ENCODE data around the gene PRR3. TPM values are rescaled to one million over a fixed set of nuclear protein-coding genes. Genes with fewer than 3 reads are reported as not detected.

Gene PRR3
- total RNA-seq, 2 donors from 2014 or later, result 6.9 to 10.4 TPM

- H3K9me3 ChIP-seq, result no peaks in the 10 kb centered on the region
- 89 to 90% methylated on average over 22 to 33 of the region's 39 CpGs for WGBS, 2 donors
- ATAC-seq, result no peak
- no peak overlapping the region for H3K27ac ChIP-seq
- H3K4me1 ChIP-seq, result no peaks in the 10 kb centered on the region
- peaks cover 49 to 57% of the 10 kb centered on the region in 2 donors for H3K36me3 ChIP-seq (replicated peaks in 1 of 2; ENCODE audit: insufficient read depth in 1 of 2, low read depth in 2 of 2)
- TF ChIP-seq CTCF (IDR thresholded peaks at IDR 0.05) (no peak), POLR2A (IDR thresholded peaks at IDR 0.05) (no peak)
- DNase-seq, result no peak
- intact Hi-C loops (cut with DNase I), result no loop called here
- no peaks in the 10 kb centered on the region for H3K27me3 ChIP-seq
- H3K4me3 ChIP-seq, result no peak overlapping the region
Measured at GRCh38 chr6:30601815-30602641, 44.9 kb downstream of the PRR3 start.

GRCh38 chr6:30603961-30604360 is 46.9 kb downstream of the PRR3 start:
- Histone ChIP-seq H3K27ac (no peak overlapping the region), H3K9me3 (no peaks in the 10 kb centered on the region), H3K27me3 (no peaks in the 10 kb centered on the region), H3K36me3 (replicated peaks in 1 of 2; ENCODE audit: insufficient read depth in 1 of 2, low read depth in 2 of 2) (peaks cover 49 to 63% of the 10 kb centered on the region in 2 donors), H3K4me1 (no peaks in the 10 kb centered on the region), H3K4me3 (no peak overlapping the region)
- DNase-seq, result no peak
- ATAC-seq, result no peak
- intact Hi-C loops (cut with DNase I), result no loop called here
- TF ChIP-seq CTCF (IDR thresholded peaks at IDR 0.05) (no peak), POLR2A (IDR thresholded peaks at IDR 0.05) (no peak)
- WGBS, 2 donors, result 86 to 87% methylated on average over 13 of the region's 13 CpGs

- Histone ChIP-seq H3K4me1 (peaks cover 46% of the 10 kb centered on the region), H3K36me3 (replicated peaks in 1 of 2; ENCODE audit: insufficient read depth in 1 of 2, low read depth in 2 of 2) (peaks cover 10 to 27% of the 10 kb centered on the region in 2 donors), H3K9me3 (no peaks in the 10 kb centered on the region), H3K4me3 (no peak overlapping the region), H3K27me3 (no peaks in the 10 kb centered on the region), H3K27ac (peak overlapping the region in 1 of 4 donors; percentile 14)
- DNase-seq (no peak), ATAC-seq (no peak)
- no peak for TF ChIP-seq CTCF (IDR thresholded peaks at IDR 0.05)
- no peak for TF ChIP-seq POLR2A (IDR thresholded peaks at IDR 0.05)
- intact Hi-C loops (cut with DNase I), result no loop called here
- 46 to 55% methylated on average over 4 of the region's 4 CpGs for WGBS, 2 donors
Measured at GRCh38 chr6:30610065-30610464, 53.0 kb downstream of the PRR3 start.

- H3K4me3 ChIP-seq, result no peak overlapping the region
- no peaks in the 10 kb centered on the region for H3K9me3 ChIP-seq
- DNase-seq, result no peak
- WGBS, 2 donors, result 43 to 60% methylated on average over 9 of the region's 9 CpGs
- no peak for ATAC-seq
- TF ChIP-seq POLR2A (IDR thresholded peaks at IDR 0.05), result peak in 1 of 3 donors; percentile 12
- no peak for TF ChIP-seq CTCF (IDR thresholded peaks at IDR 0.05)
- H3K27me3 ChIP-seq, result no peaks in the 10 kb centered on the region
- H3K4me1 ChIP-seq, result peaks cover 46% of the 10 kb centered on the region
- intact Hi-C loops (cut with DNase I), result no loop called here
- peak overlapping the region in 1 of 4 donors; percentile 14 for H3K27ac ChIP-seq
- H3K36me3 ChIP-seq (replicated peaks in 1 of 2; ENCODE audit: insufficient read depth in 1 of 2, low read depth in 2 of 2), result peaks cover 6 to 17% of the 10 kb centered on the region in 2 donors
Measured at GRCh38 chr6:30611150-30611855, 54.2 kb downstream of the PRR3 start.

All from body of pancreas (tissue), 4 donors.